Measurements from ENCODE around the gene B4GALT3. TPM values are rescaled to one million over a fixed set of nuclear protein-coding genes. Genes with fewer than 3 reads are reported as not detected.
A peak's percentile ranks its signal among the peaks of the same experiment; 100 is the strongest.

Gene B4GALT3
- total and polyA plus RNA-seq, 2 donors (not counting 3 experiments of a cell fraction or from before 2014, with no cell fraction given) = 39.5 to 60.4 TPM

GRCh38 chr1:161226320-161226711 lies 49.0 kb upstream of the B4GALT3 start:
- Histone ChIP-seq H2AFZ (ENCODE audit: low read depth, low read length) (peak overlapping the region; percentile 79), H3K9ac (replicated peaks; ENCODE audit: extremely low read depth, insufficient read depth, low read length) (peak overlapping the region; percentile 71), H3K9me1 (replicated peaks; ENCODE audit: control insufficient read depth, extremely low read depth, insufficient read depth, low read length) (no peaks in the 10 kb centered on the region), H4K20me1 (replicated peaks; ENCODE audit: control insufficient read depth, extremely low read depth, insufficient read depth, low read length) (no peaks in the 10 kb centered on the region), H3K4me3 (replicated peaks in 1 of 3; ENCODE audit: insufficient read depth in 1 of 3, low read depth in 1 of 3, low read length in 3 of 3) (peak overlapping the region; percentile 43 to 83 (median 59)), H3K27ac (ENCODE audit: insufficient read depth, low read depth, low read length) (peak overlapping the region; percentile 31), H3K27me3 (ENCODE audit: control insufficient read depth in 2 of 2, insufficient read depth in 2 of 2, low read length in 2 of 2) (no peaks in the 10 kb centered on the region), H3K9me3 (replicated peaks; ENCODE audit: control insufficient read depth, insufficient read depth, low read length) (no peaks in the 10 kb centered on the region), H3K79me2 (ENCODE audit: control insufficient read depth, insufficient read depth, low read length) (no peaks in the 10 kb centered on the region), H3K36me3 (ENCODE audit: control insufficient read depth in 2 of 2, extremely low read depth in 1 of 2, insufficient read depth in 2 of 2, low read length in 2 of 2) (peaks cover 10% of the 10 kb centered on the region in 2 experiments), H3K4me1 (ENCODE audit: control insufficient read depth, extremely low read depth, insufficient read depth, low read length) (peaks cover 18% of the 10 kb centered on the region), H3K4me2 (ENCODE audit: insufficient read depth, low read length) (peak overlapping the region; percentile 80)
- dilution Hi-C loops (cut with MboI; ENCODE audit: extremely low pct_ligation_motif_present, low sequenced_read_pairs) = no loop called here
- CTCF ChIA-PET = interaction anchor here (0.7 to 6.9 kb wide), 26 partner anchors 10 to 261 kb away, joined by 3 to 156 read pairs (median 11); partner anchors contain the start of genes ADAMTS4, B4GALT3, CFAP126 and FCER1G
- no peak for FAIRE-seq
- TF ChIP-seq EZH2 (IDR thresholded peaks at IDR 0.05; ENCODE audit: borderline replicate concordance, low read depth, low read length, severe bottlenecking) (no peak), JUN (IDR thresholded peaks at IDR 0.05; ENCODE audit: borderline replicate concordance, insufficient read depth, insufficient read length, low read depth) (no peak), MAX (IDR thresholded peaks at IDR 0.05; ENCODE audit: insufficient read depth, insufficient read length) (no peak), CTCF (IDR thresholded peaks at IDR 0.05; ENCODE audit: extremely low read depth in 1 of 2, insufficient read depth in 1 of 2, low read depth in 1 of 2, low read length in 2 of 2) (no peak), POLR2A (IDR thresholded peaks at IDR 0.05; ENCODE audit: low read depth, low read length) (no peak), FOS (IDR thresholded peaks at IDR 0.05; ENCODE audit: borderline replicate concordance, insufficient read depth, low read length) (no peak)
- POLR2A ChIA-PET = interaction anchor here (0.6 to 1.4 kb wide), 4 partner anchors 13 to 88 kb away, joined by 3 to 15 read pairs (median 6); partner anchors contain the start of genes NDUFS2 and PPOX
- DNase-seq (ENCODE audit: low read depth, low spot score) = no peak
- intact Hi-C loops (cut with micrococcal nuclease) = no loop called here
- no TSS peak for BruUV-seq (replicated peaks)
